ENCODE measurements around the gene NPHS1.
"Not testable (repeated sequence)": the region's sequence is repeated elsewhere in the genome, so short reads cannot be mapped to it uniquely, and the experiment has no call there.

NPHS1 gene

DNA sequence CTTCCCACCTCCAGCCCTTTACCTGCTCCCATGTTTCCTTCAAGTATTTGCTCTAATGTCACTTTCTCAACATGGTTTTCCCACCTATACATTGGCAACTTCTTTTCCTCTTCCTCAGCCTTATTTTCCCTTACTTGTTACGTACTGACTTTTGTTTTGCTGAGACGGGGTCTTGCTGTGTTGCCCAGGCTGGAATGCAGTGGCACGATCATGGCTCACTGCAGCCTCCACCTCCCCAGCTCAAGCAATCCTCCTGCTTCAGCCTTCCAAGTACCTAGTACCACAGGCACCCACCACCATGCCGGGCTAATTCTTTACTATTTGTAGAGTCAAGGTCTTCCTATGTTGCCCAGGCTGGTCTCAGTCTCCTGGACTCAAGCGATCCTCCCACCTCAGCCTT lies 44.7 kb downstream of the NPHS1 start:
- DNase-seq: no peak

DNA sequence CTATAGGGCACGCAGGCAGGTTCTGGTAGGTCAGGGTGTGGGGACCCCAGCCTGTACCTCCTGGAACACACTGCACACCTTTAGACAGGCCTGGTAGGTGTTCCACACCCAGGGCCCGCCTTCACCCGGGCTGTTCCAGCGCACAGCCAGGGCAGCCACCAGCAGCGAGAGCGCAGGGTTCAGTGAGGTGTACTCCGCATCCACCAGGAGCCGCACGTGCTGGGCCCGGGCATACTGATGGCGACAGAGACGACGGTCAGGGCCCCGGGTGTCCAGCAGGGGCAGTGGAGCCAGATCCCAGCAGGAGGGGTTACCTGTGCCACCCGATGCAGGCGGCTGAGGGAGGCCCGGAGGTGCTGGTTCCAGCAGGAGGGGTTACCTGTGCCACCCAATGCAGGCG lies 45.7 kb downstream of the NPHS1 start:
- no peak for DNase-seq

DNA sequence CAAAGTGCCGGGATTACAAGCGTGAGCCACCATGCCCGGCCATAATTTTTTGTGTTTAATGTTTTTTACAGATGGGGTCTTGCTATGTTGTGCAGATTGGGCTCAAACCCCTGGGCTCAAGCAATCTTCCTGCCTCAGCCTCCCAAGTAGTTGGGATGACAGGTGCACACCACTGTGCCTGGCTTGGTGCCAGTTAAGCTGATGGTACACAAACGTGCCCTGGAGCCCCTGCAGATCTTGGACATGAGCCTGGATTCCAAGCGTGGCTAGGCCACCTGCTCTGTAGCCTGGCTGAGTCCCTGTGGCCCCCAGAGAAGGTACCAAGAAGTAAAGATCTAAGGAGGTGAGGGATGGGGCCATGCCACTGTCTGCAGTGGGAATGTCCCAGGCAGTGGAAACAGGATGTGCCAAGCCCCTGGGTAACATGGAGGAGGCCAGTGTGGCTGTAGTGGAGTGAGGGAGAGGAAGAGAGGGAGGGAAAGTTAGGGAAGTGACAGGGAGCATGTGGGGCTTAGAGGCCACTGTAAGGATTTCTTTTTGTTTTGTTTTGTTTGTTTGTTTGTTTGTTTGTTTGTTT lies 46.7 kb downstream of the NPHS1 start:
- peak; percentile 16 for DNase-seq

DNA sequence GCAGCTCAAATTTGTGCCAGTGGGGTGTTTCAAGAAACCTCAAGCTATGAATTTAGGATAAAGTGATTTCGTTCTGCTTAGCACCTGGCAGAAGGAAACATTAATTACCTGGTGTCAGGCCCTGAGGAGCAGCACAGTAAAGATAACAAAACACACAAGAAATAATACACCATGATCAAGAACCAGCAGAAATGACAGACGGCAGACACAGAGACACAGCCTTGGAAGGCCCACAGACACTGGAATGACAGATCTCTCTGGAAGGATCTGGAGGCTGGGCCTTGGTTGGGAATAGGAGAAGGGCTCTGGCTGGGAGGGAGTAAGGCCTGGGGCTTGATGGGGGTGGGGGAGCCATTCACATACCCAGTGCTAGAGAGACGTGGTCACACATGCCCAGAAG lies 50.5 kb downstream of the NPHS1 start:
- no peak for DNase-seq

DNA sequence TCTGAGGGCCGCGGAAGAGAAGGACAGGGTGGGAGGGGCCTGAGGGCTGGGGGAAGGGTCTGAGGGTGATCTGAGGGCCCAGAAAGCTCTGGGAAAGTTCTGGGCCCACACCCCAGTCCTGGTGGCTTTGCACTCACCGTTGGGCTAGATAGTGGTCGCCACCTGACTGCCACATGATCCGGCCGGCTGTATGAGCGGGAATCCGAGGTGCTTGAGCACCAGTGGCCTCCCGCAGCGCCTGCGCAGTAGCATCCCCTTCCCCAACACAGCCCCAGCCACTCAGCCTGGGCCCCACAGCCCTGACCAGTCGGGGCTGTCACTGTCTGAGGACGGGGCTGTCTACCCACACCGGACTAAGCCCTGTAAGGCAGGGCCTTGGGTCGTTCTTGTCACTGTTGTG lies 54.6 kb downstream of the NPHS1 start:
- DNase-seq: no peak

DNA sequence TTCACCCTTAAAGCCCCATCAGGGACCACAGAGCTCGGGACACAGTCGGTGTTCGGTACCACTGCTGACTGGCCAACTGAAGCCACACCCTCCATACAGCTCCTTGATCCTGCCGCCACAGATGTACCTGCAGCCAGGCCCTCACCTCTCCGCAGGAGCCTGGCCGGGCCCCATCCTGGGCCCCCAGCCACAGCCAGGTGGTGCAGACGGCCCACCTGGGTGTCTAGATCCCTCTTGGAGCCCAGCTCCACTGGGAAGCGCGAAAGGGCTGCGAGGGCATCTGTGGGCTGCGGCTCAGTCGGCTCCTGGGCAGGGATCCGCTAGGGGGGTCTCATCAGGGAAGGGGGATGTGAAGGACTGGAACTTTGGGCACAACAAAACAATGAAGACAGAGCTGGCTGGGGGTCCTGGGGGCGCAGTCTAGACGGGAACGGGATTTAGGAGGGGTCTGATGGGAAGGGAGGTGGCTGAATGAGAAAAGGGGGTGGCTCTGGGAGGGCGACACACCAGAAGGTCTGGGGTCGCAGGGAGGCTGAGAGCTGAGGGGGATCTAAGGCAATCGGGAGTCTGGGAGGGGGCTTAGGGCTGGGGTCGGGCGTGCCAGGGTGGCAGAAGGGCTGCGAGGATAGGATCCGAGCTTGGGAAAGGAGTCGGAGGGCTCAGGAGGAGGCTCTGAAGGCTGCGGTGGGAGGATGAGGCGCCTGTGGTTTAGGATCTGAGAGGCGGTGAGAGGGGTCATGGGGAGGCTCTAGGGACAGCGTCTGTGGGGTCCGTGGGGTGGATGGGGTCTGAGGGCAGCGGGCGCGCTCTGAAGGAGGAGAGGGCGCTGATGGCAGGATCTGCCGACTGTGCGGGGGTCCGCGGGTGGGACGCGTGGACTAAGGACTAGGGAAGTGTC lies 55.4 kb downstream of the NPHS1 start:
- DNase-seq: no peak

DNA sequence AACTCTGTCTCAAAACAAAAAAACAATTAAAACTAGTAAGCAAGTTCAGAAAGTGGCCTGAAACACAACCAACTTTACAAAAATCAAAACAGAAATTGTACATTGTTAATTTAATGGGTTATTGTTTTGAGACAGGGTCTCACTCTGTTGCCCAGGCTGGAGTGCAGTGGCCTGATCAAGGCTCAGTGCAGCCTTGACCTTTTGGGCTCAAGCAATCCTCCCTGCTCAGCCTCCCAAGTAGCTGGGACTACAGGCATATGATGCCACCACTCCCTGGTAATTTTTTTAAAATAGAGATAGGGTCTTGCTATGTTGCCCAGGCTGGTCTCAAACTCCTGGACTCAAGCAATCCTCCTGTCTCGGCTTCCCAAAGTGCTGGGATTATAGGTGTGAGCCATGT lies 56.7 kb downstream of the NPHS1 start:
- not testable (repeated sequence) for DNase-seq

DNA sequence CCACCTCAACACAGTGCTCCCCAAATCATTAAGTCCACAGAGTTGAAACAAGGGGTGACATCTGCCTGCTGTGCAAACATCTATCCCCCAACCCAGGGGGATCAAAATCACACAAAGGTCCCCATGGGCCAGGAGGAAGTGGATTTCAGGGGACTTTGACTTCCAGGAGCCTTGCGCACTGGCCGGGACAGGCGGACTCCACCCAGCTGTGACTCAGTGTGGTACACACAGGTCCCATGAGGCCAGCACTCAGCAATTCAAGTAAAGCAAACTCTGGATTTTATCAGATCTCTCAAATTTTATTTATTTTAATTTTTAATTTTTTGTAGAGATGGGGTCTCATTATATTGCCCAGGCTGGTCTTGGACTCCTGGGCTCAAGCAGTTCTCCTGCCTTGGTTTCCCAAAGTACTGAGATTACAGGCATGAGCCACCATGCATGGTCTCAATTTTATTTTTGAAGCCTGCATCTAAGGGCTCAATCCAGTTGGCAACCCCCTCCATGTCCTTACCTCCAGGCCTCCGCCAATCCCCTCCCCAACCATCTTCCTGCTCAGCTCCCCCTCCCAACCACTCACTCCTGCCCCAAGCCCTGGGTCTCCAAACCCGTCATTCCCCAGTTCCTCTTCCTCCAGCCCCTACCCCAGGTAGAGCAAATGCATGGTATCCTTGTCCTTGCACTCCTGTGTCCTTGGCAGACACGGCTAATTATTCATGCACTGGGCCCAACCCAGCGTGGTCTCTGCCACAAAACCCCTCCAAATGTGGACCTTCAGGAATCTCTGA lies 58.7 kb downstream of the NPHS1 start:
- DNase-seq: no peak

DNA sequence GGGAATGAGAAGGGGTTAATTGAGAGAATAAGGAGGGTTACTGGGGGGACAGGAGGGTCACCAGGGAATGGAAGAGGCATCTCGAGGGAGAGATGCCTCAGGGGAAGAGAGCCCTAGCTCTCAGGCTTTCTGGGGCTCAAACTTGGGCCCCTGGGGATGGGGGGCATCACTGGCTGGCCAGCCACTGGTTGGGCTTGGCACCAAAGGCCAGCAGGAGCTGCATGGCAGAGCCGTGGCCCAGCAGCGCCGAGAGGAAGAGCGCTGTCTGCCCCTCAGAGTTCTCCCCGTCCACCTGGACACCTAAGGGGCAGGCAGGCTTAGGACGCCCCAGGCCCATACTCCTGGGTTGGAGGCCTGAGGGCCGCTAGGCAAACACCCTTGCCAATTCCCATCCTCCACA lies 59.4 kb downstream of the NPHS1 start:
- DNase-seq: no peak

DNA sequence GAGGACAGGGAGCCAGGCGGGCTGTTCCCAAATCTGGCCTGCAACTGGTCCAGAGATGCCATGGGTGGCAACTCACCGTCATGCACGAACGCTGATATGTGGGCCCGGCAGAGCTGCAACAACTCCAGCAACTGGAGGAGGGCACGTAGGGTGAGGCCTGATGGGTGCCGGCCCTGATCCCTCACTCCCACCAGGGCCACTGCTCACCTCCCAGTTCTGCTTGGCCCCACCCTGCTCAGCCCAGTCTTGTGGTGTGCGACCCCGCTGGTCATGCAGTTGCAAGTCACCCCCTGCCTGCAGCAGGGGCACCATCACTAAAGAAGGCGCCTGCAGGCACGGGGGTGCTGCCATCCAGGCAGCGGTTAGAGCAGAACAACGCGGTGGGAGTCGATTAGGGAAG lies 60.0 kb downstream of the NPHS1 start:
- DNase-seq: no peak

DNA sequence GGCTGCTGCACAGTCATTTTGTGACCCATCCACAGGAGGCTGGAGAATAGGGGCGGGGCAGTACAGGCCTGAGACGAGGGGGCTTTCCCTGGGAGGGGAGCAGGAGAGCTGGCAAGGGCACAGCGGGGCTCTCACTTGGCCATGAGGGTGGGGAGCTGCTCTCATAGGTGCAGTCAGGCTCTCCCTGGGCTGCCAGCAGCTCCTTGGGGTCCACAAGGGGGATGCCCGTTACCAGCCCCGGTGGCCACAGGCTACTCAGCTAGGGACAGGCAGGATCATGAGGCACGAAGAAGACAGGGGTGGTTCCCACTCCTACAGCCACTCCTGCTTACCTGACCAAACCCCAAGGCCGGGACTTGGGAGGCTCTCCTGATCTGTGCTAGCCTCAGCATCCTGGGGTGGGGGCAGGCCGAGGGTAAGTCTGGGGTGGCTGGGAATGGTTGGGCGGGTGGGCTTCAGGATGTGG lies 60.5 kb downstream of the NPHS1 start:
- DNase-seq: no peak

DNA sequence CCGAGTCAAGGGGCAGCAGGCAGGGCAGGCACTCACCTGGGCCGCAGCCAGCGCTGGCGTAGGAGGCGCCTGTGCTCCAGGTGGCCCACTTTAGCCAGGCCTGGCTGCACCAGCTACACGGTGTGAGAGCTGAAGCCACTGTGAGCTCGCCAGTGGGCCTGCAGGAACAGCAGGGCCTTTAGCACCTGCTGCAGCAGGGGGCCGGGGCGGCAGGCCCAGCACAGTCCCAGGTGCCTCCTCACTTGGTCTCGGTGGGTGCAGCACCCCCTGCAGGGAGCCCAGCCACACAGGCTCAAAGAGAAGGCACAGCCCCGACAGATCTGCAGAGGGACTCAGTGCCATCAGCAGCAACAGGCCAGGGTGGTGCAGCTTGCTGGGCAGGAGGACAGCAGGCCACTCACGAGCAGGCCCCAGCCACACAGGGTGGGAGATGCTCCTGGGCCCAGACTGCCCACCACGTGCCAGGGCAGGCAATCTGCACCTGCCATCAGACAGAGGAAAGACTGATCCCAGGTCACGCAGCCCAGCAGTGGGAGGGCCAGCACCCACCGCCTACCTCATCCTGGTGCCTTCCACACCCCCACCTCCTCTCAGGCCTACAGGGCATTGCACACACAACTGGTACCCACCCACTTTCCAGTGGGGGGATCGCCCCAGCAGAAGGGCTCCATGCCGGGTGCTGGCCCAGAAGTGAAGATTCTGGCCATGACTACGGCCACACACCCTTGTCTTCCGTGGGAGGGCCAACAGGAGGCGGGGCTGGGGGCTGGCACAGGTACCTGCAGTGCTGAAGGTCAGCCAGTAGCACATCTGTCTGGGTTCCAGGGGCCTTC lies 61.1 kb downstream of the NPHS1 start:
- DNase-seq: peak; percentile 21

DNA sequence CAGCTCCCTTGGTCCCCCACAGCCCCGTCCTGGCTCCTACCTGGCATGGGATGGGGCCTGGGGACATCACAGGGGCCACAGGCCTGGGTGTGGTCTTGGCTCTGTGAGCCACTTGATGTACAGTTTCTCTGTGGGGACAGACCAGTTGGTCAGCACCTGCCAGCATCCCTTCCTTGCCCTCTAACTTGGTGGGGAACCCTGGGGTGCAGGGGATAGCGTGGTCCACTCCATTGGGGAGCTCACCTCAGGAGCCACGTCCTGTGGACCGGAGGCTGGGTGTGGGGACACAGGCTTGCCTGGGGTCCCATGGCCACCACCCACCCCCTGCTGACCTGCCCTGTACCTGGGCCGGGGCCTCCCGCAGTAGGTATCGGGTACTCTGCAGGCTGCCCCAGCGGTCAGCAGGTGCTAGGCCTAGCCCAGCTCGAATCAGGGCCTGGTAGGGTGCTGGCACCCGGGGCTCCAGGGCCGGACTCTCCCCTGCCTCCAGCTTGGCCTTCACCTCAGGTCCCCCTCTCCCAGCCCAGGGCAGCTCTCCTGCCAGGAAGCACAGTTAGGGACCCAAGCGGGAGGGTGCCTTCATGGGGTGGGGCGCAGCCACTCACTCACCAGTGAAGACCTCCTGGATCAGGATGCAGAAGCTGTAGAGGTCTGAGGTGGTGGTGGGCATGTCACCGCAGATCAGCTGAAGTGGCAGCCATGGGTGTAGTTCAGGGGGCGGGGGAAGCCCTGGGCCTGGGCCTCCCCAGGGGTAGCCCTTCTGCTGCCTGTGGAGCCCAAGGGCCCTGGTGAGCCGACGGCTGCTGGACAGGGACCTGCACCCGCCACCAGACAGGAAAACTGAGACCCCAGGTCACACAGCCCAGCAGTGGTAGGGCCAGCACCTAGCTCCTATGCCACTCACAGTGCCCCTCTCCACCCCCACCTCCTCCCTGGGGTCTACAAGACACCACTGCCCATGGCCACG lies 62.0 kb downstream of the NPHS1 start:
- no peak for DNase-seq

DNA sequence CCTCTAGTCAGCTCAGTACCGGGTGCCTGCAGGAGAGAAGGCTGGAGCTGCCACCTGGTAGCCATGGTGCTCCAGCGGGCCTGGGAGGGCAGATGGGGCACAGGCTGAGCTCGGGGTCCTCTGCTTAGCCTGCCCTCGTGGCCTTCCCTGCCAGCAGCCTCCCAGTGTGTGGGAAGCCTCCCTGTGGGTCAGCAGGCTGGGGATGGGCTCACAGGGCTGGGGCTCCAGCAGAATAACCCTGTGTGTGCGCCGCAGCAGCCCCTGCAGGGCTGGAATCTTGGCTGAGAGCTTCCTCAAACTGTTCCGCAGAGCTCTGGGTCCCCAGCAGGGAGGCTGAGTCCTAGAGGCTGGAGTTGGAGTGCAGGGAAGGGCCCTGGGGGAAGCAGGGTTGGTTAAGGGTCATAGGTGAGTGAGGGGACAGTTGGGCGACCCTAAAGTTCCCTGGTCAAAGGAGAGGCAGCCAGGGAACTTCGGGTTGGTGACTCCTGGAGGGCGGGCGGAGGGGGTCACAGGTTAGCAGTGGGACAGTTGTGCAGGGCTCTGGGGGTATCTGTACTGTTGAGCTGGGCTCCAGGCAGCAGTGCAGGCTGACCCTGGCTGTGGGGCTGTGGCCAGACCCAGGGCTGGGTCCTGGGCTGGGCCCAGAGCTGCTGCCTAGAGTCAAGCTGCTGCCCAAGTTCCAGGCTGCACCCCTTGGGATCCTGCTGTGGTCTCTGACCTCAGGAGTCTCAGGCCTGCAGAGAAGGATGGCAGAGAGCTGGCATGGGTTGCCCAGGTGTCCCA lies 62.9 kb downstream of the NPHS1 start:
- DNase-seq: no peak

DNA sequence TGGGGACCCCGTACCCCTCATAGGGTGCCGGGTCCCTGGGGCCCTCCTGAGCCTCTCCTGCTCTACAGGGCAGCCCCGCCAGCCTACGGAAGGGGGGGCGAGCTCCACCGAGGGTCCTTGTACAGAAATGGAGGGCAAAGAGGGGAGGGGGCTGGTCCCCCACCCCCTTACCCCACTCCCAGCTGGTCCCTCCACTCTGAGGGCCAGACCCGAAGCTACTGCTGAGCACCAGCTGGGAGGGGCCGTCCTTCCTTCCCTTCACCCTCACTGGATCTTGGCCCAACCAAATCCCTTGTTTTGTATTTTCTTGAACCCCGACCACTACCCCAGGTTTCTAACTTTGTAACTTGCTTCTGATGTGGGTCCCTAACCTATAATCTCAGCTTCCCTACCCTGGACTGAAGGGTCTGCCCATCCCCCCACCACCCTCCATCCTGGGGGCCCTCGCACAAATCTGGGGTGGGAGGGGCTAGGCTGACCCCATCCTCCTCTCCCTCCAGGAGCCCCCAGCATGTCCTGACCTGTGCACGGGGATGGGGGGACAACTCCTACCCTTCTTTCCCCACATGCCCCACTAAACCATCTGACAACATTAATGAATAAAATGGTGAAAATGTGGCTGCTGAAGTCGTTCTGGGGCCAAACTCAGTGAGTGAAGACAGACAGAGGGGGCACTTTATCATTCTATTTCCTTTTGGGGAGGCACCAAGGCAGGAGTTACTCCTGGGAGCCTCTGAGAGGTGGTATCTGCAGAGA lies 63.9 kb downstream of the NPHS1 start:
- DNase-seq: no peak

DNA sequence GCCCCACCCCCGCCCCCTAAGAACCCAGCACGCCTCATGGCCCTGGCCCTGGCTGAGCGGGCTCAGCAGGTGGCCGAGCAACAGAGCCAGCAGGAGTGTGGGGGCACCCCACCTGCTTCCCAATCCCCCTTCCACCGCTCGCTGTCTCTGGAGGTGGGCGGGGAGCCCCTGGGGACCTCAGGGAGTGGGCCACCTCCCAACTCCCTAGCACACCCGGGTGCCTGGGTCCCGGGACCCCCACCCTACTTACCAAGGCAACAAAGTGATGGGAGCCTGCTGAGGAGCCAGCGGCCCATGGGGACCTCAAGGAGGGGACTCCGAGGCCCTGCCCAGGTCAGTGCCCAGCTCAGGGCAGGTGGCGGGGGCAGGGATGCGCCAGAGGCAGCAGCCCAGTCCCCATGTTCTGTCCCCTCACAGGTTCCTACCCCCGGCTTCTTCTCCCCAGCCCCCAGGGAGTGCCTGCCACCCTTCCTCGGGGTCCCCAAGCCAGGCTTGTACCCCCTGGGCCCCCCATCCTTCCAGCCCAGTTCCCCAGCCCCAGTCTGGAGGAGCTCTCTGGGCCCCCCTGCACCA lies 65.0 kb downstream of the NPHS1 start:
- DNase-seq: no peak

DNA sequence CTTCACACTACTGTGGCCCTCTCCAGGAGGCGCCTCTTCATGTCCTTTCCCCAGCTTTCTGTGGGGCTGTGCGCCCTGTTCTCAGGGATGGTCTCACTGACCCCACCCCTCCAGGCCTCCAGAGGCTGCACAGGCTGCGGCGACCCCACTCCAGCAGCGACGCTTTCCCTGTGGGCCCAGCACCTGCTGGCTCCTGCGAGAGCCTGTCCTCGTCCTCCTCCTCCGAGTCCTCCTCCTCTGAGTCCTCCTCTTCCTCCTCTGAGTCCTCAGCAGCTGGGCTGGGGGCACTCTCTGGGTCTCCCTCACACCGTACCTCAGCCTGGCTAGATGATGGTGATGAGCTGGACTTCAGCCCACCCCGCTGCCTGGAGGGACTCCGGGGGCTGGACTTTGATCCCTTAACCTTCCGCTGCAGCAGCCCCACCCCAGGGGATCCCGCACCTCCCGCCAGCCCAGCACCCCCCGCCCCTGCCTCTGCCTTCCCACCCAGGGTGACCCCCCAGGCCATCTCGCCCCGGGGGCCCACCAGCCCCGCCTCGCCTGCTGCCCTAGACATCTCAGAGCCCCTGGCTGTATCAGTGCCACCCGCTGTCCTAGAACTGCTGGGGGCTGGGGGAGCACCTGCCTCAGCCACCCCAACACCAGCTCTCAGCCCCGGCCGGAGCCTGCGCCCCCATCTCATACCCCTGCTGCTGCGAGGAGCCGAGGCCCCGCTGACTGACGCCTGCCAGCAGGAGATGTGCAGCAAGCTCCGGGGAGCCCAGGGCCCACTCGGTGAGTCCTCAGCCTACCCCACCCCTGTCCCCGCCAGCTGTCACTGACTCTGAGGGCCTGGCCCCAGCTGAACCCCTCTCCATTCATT lies 65.8 kb downstream of the NPHS1 start:
- no peak for DNase-seq

DNA sequence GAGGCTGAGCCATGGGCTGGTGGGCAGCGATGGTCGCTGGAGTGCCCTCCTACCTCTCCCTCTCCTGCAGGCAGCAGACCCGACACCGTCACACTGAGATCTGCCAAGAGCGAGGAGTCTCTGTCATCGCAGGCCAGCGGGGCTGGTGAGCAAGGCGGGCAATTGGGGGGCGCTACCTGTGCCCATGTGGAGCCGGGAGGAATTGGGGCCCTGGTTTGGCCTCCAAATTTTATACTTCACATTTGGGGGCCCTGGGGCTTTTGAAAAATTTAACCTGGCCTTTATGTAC lies 67.0 kb downstream of the NPHS1 start:
- no peak for DNase-seq
